ENCODE measurements around the gene UQCRC1. TPM values are rescaled to one million over a fixed set of nuclear protein-coding genes. Genes with fewer than 3 reads are reported as not detected.

UQCRC1 gene
- total and polyA plus RNA-seq, 2 donors (not counting 1 experiment from before 2014, with no cell fraction given), result 99.9 to 132 TPM

GRCh38 chr3:48650723-48651122 is 41.3 kb upstream of the UQCRC1 start:
- ATAC-seq (ENCODE audit: low read depth), result no peak
- H3K4me2 ChIP-seq (replicated peaks; ENCODE audit: low read depth, low read length, poor library complexity, severe bottlenecking), result no peak overlapping the region
- no peaks in the 10 kb centered on the region for H3K27me3 ChIP-seq (replicated peaks in 1 of 4; ENCODE audit: control extremely low read depth in 1 of 4, control insufficient read depth in 3 of 4, insufficient read depth in 4 of 4, low read length in 3 of 4)
- Mint-ChIP-seq H3K4me3 (no peak overlapping the region), H3K27me3 (no peaks in the 10 kb centered on the region), H3K9me3 (ENCODE audit: insufficient read depth) (no peaks in the 10 kb centered on the region), H3K27ac (no peak overlapping the region), H3K4me1 (peaks cover 6% of the 10 kb centered on the region)
- H3K4me3 ChIP-seq (ENCODE audit: control extremely low read depth in 1 of 5, extremely low read depth in 1 of 5, insufficient read depth in 1 of 5, low read depth in 2 of 5, low read length in 4 of 5), result no peak overlapping the region
- H3K9ac ChIP-seq (ENCODE audit: low read length), result no peak overlapping the region
- intact Hi-C loops (cut with micrococcal nuclease), result no loop called here
- H4K20me1 ChIP-seq (ENCODE audit: control insufficient read depth, insufficient read depth, low read length, poor library complexity, severe bottlenecking), result no peaks in the 10 kb centered on the region
- DNase-seq, result no peak
- peaks cover 0 to 5% of the 10 kb centered on the region in 2 donors for H3K4me1 ChIP-seq (ENCODE audit: control insufficient read depth in 2 of 2, insufficient read depth in 2 of 2, low read length in 2 of 2)
- ChIA-PET CTCF (no interaction called here), POLR2A (interaction anchor here (0.5 kb wide), 1 partner anchor 400 kb away, joined by 5 read pairs; no protein-coding TSS in a partner anchor)
- H3K79me2 ChIP-seq (ENCODE audit: control insufficient read depth, insufficient read depth, low read length), result no peaks in the 10 kb centered on the region
- H3K9me3 ChIP-seq (ENCODE audit: control extremely low read depth in 1 of 3, control insufficient read depth in 2 of 3, insufficient read depth in 1 of 3, low read length in 2 of 3), result no peaks in the 10 kb centered on the region
- H3K27ac ChIP-seq (ENCODE audit: low read length in 2 of 2), result no peak overlapping the region
- 95% methylated on average over 12 of the region's 12 CpGs for WGBS (ENCODE audit: insufficient coverage)
- H2AFZ ChIP-seq (ENCODE audit: insufficient read depth, low read depth, low read length, poor library complexity, severe bottlenecking), result no peak overlapping the region
- TF ChIP-seq CTCF (IDR thresholded peaks at IDR 0.05) (no peak), EZH2 (IDR thresholded peaks at IDR 0.05; ENCODE audit: borderline replicate concordance, insufficient read depth, low read depth, low read length, poor library complexity, severe bottlenecking) (no peak)
- no peaks in the 10 kb centered on the region for H3K36me3 ChIP-seq (replicated peaks in 1 of 2; ENCODE audit: control extremely low read depth in 1 of 2, control insufficient read depth in 1 of 2, extremely low read depth in 1 of 2, insufficient read depth in 2 of 2, low read length in 1 of 2)

GRCh38 chr3:48648188-48648850 is 38.9 kb upstream of the UQCRC1 start:
- H3K9me3 Mint-ChIP-seq (ENCODE audit: insufficient read depth), result no peaks in the 10 kb centered on the region
- H3K4me3 Mint-ChIP-seq, result no peak overlapping the region
- Histone ChIP-seq H2AFZ (ENCODE audit: insufficient read depth, low read depth, low read length, poor library complexity, severe bottlenecking) (no peak overlapping the region), H4K20me1 (ENCODE audit: control insufficient read depth, insufficient read depth, low read length, poor library complexity, severe bottlenecking) (no peaks in the 10 kb centered on the region), H3K4me2 (replicated peaks; ENCODE audit: low read depth, low read length, poor library complexity, severe bottlenecking) (no peak overlapping the region), H3K9ac (ENCODE audit: low read length) (no peak overlapping the region), H3K9me3 (ENCODE audit: control extremely low read depth in 1 of 3, control insufficient read depth in 2 of 3, insufficient read depth in 1 of 3, low read length in 2 of 3) (no peaks in the 10 kb centered on the region), H3K27me3 (replicated peaks in 1 of 4; ENCODE audit: control extremely low read depth in 1 of 4, control insufficient read depth in 3 of 4, insufficient read depth in 4 of 4, low read length in 3 of 4) (no peaks in the 10 kb centered on the region), H3K27ac (ENCODE audit: low read length in 2 of 2) (no peak overlapping the region), H3K4me3 (ENCODE audit: control extremely low read depth in 1 of 5, extremely low read depth in 1 of 5, insufficient read depth in 1 of 5, low read depth in 2 of 5, low read length in 4 of 5) (no peak overlapping the region), H3K4me1 (ENCODE audit: control insufficient read depth in 2 of 2, insufficient read depth in 2 of 2, low read length in 2 of 2) (no peaks in the 10 kb centered on the region), H3K36me3 (replicated peaks in 1 of 2; ENCODE audit: control extremely low read depth in 1 of 2, control insufficient read depth in 1 of 2, extremely low read depth in 1 of 2, insufficient read depth in 2 of 2, low read length in 1 of 2) (no peaks in the 10 kb centered on the region), H3K79me2 (ENCODE audit: control insufficient read depth, insufficient read depth, low read length) (no peaks in the 10 kb centered on the region)
- no peak for DNase-seq
- H3K27ac Mint-ChIP-seq, result no peak overlapping the region
- ATAC-seq (ENCODE audit: low read depth), result no peak
- CTCF ChIA-PET, result no interaction called here
- H3K27me3 Mint-ChIP-seq, result no peaks in the 10 kb centered on the region
- no peak for TF ChIP-seq CTCF (IDR thresholded peaks at IDR 0.05)
- no peak for TF ChIP-seq EZH2 (IDR thresholded peaks at IDR 0.05; ENCODE audit: borderline replicate concordance, insufficient read depth, low read depth, low read length, poor library complexity, severe bottlenecking)
- H3K4me1 Mint-ChIP-seq, result no peaks in the 10 kb centered on the region
- 86% methylated on average over 15 of the region's 15 CpGs for WGBS (ENCODE audit: insufficient coverage)
- intact Hi-C loops (cut with micrococcal nuclease), result no loop called here
- POLR2A ChIA-PET, result no interaction called here
